ENCODE results near the gene DDRGK1. TPM values are rescaled to one million over a fixed set of nuclear protein-coding genes. Genes with fewer than 3 reads are reported as not detected.

The DDRGK1 gene
- total and polyA plus RNA-seq, 2 experiments from 2014 or later = 92.9 to 154 TPM

GRCh38 chr20:3233991-3234498 is 29.6 kb upstream of the DDRGK1 start:
- WGBS (ENCODE audit: low lambda C conversion rate, missing lambda C conversion rate) = 93% methylated on average over 19 of the region's 25 CpGs
- TF ChIP-seq EZH2 (IDR thresholded peaks at IDR 0.05; ENCODE audit: borderline replicate concordance) (no peak), CTCF (IDR thresholded peaks at IDR 0.05; ENCODE audit: poor library complexity) (no peak), EZH2phosphoT487 (IDR thresholded peaks at IDR 0.05; ENCODE audit: low read depth, severe bottlenecking, unreplicated experiment) (no peak)

GRCh38 chr20:3233131-3233990 is 28.9 kb upstream of the DDRGK1 start:
- TF ChIP-seq CTCF (IDR thresholded peaks at IDR 0.05; ENCODE audit: poor library complexity) (no peak), EZH2 (IDR thresholded peaks at IDR 0.05; ENCODE audit: borderline replicate concordance) (no peak), EZH2phosphoT487 (IDR thresholded peaks at IDR 0.05; ENCODE audit: low read depth, severe bottlenecking, unreplicated experiment) (no peak)
- Histone ChIP-seq H3K27me3 (peaks cover 24% of the 10 kb centered on the region), H3K4me1 (ENCODE audit: insufficient read depth) (no peaks in the 10 kb centered on the region), H3K27ac (no peak overlapping the region), H2AFZ (no peak overlapping the region), H4K20me1 (ENCODE audit: insufficient read depth, poor library complexity, severe bottlenecking) (no peaks in the 10 kb centered on the region), H3K4me3 (no peak overlapping the region), H3K36me3 (replicated peaks; ENCODE audit: insufficient read depth, low read depth) (no peaks in the 10 kb centered on the region), H3K79me2 (no peaks in the 10 kb centered on the region), H3K4me2 (no peak overlapping the region), H3K9me3 (ENCODE audit: low read depth) (no peaks in the 10 kb centered on the region), H3K9me2 (replicated peaks; ENCODE audit: insufficient read depth) (no peaks in the 10 kb centered on the region)
- no peak for DNase-seq (ENCODE audit: low spot score)
- 92% methylated on average over 31 of the region's 32 CpGs for WGBS (ENCODE audit: low lambda C conversion rate, missing lambda C conversion rate)

More at GRCh38 chr20:3233991-3234498, 29.6 kb upstream of the DDRGK1 start:
- Histone ChIP-seq H3K4me3 (no peak overlapping the region), H3K79me2 (no peaks in the 10 kb centered on the region), H3K27ac (no peak overlapping the region), H3K4me2 (no peak overlapping the region), H4K20me1 (ENCODE audit: insufficient read depth, poor library complexity, severe bottlenecking) (no peaks in the 10 kb centered on the region), H3K9me3 (ENCODE audit: low read depth) (no peaks in the 10 kb centered on the region), H3K9me2 (replicated peaks; ENCODE audit: insufficient read depth) (no peaks in the 10 kb centered on the region), H3K27me3 (peaks cover 30% of the 10 kb centered on the region), H2AFZ (no peak overlapping the region), H3K36me3 (replicated peaks; ENCODE audit: insufficient read depth, low read depth) (no peaks in the 10 kb centered on the region), H3K4me1 (ENCODE audit: insufficient read depth) (no peaks in the 10 kb centered on the region)
- DNase-seq (ENCODE audit: low spot score) = no peak

GRCh38 chr20:3231889-3232588 is 27.6 kb upstream of the DDRGK1 start:
- Histone ChIP-seq H3K27me3 (peaks cover 10% of the 10 kb centered on the region), H3K9me2 (replicated peaks; ENCODE audit: insufficient read depth) (no peaks in the 10 kb centered on the region), H3K9me3 (ENCODE audit: low read depth) (no peaks in the 10 kb centered on the region), H3K4me2 (no peak overlapping the region), H4K20me1 (ENCODE audit: insufficient read depth, poor library complexity, severe bottlenecking) (no peaks in the 10 kb centered on the region), H3K36me3 (replicated peaks; ENCODE audit: insufficient read depth, low read depth) (no peaks in the 10 kb centered on the region), H3K27ac (no peak overlapping the region), H3K79me2 (no peaks in the 10 kb centered on the region), H3K4me1 (ENCODE audit: insufficient read depth) (no peaks in the 10 kb centered on the region), H2AFZ (no peak overlapping the region), H3K4me3 (no peak overlapping the region)
- WGBS (ENCODE audit: low lambda C conversion rate, missing lambda C conversion rate) = 89% methylated on average over 15 of the region's 15 CpGs
- DNase-seq (ENCODE audit: low spot score) = no peak
- TF ChIP-seq EZH2 (IDR thresholded peaks at IDR 0.05; ENCODE audit: borderline replicate concordance) (no peak), EZH2phosphoT487 (IDR thresholded peaks at IDR 0.05; ENCODE audit: low read depth, severe bottlenecking, unreplicated experiment) (no peak), CTCF (IDR thresholded peaks at IDR 0.05; ENCODE audit: poor library complexity) (no peak)
